ES-I3 (cell line): ENCODE results near the gene NDUFAF2.

ENCODE experiments used
- H3K36me3 ChIP-seq: 2 replicates; pipeline ENCODE4 v1.6.1; 2013; ENCODE audit warnings: mild to moderate bottlenecking, low read length, control low read depth, moderate library complexity; ENCODE audit not compliant: insufficient read depth
- H3K4me1 ChIP-seq: 2 replicates; pipeline ENCODE4 v1.6.1; 2013; ENCODE audit warnings: mild to moderate bottlenecking, control low read depth, low read length; ENCODE audit not compliant: insufficient read depth
- H3K9ac ChIP-seq: 2 replicates; pipeline ENCODE4 v1.6.1; 2013; ENCODE audit warnings: low read depth, mild to moderate bottlenecking, low read length, moderate library complexity
- H3K9me3 ChIP-seq: 2 replicates; pipeline ENCODE4 v1.6.1; 2013; ENCODE audit warnings: mild to moderate bottlenecking, low read length, moderate library complexity; ENCODE audit not compliant: control insufficient read depth, insufficient read depth

The NDUFAF2 gene

DNA sequence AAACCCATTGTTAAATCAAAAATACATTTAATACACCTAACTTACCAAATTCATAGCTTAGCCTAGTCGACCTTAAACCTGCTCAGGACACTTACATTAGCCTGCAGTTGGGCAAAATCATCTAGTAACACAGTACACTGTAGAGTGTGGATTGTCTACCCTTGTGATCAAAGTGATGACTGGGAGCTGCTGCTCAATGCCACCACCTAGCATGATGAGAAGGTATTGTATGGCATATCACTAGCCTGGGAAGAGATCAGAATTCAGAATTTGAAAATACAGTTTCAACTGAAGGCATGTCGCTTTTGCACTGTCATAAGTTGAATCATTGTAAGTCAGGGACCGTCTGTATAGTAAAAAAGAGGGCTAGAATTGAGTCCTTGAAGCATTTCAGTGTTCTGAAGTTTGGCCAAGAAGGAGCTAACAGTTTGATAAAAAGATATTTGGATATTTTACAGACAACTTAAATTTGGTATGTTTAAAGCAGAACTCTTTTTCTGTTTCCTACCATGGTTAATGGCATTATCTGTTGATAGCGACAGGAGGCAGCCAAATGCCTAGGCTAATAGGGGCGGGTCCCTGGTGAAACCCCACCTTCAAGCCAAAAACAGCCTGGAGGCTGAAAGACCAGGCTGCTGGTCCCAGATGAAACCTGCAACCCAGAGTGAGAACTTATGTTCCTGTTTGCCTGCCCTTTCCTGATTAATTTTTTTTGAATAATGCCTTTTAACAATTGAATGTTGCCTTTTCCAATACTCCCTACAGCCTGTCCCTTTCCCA is 194.3 kb downstream of the NDUFAF2 start:
- Histone ChIP-seq H3K4me1 (no peaks in the 10 kb centered on the region; the same call in 1 of the 2 replicates), H3K9me3 (no peaks in the 10 kb centered on the region), H3K9ac (no peak overlapping the region), H3K36me3 (no peaks in the 10 kb centered on the region)

DNA sequence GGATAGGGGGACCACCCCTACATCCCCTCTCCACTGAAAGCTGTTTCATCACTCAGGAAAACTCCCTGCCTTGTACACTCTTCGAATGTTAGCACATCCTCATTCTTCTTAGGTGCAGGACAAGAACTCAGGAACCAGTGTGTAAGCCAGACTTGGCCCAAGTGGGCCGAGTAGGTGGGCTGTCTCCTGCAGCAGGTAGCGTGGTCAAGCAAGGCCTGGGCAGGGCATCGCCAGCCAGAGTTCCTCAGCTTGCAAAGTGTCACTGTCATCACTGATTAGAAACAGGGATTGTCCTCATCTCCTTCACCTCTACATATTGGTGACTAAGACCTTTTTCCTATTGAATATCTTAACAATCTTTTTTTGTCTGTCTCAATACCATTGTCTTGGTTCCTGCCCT is 194.9 kb downstream of the NDUFAF2 start:
- Histone ChIP-seq H3K9ac (no peak overlapping the region), H3K4me1 (no peaks in the 10 kb centered on the region; the same call in 1 of the 2 replicates), H3K9me3 (no peaks in the 10 kb centered on the region), H3K36me3 (no peaks in the 10 kb centered on the region)

DNA sequence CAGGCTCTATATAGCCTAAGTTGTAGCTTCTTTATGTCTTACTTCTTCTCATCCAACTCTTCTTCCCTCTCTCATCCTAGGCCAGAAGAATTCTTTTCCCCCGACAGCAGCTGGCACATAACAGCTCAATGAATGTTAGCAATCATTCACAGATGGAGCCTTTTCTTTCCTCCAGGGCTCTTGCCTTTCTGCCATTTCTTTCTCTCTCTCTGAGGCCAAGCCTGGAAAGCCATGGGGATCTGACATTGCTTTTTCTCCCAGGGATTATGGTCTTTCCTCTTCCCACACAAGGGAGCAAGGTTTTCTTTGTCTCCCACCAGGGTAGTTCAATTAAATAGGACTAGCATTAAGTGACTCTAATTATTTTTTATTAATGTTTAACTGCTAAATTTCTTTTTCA is 196.8 kb downstream of the NDUFAF2 start:
- no peak overlapping the region for H3K9ac ChIP-seq
- no peaks in the 10 kb centered on the region; the same call in 1 of the 2 replicates for H3K4me1 ChIP-seq
- H3K9me3 ChIP-seq, result no peaks in the 10 kb centered on the region
- H3K36me3 ChIP-seq, result no peaks in the 10 kb centered on the region

DNA sequence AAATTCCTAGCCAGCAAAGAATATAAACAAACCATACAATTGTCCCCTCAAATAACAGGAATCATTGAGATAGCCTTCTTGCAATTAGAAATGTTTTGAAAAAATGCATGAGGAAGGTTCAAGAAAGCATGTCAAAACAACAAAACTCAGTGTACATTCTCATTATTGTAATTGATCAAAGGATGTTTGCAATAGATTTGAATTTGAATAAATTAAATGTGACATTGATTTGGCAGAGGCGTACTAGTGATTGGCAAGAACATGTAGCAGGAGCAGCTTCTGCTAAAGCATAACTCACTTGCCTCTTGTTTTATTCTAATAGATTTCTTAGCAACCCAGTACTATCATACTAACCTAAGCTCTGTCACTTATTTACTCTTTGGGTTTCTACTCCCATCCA is 197.4 kb downstream of the NDUFAF2 start:
- Histone ChIP-seq H3K9me3 (no peaks in the 10 kb centered on the region), H3K9ac (no peak overlapping the region), H3K4me1 (no peaks in the 10 kb centered on the region; the same call in 1 of the 2 replicates), H3K36me3 (no peaks in the 10 kb centered on the region)

DNA sequence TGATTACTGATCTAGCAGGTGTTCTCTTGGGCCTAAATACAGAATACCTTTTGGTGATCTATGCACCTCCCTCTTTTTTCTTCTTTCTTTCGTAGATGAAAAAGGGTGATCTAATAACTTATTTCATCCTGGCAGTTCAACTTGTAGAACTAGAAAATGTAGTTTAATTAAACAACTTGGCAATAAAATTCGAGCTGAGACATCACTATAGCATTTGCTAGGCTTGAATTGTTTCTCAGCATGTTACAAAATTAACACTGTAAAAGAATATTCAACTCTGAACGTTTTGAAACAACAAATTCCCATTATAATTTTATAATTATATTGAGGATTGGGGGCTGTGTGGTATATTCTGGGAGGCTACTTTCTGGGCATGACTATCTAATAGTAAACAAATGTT is 197.8 kb downstream of the NDUFAF2 start:
- Histone ChIP-seq H3K9ac (no peak overlapping the region), H3K9me3 (no peaks in the 10 kb centered on the region), H3K4me1 (no peaks in the 10 kb centered on the region; the same call in 1 of the 2 replicates), H3K36me3 (no peaks in the 10 kb centered on the region)

DNA sequence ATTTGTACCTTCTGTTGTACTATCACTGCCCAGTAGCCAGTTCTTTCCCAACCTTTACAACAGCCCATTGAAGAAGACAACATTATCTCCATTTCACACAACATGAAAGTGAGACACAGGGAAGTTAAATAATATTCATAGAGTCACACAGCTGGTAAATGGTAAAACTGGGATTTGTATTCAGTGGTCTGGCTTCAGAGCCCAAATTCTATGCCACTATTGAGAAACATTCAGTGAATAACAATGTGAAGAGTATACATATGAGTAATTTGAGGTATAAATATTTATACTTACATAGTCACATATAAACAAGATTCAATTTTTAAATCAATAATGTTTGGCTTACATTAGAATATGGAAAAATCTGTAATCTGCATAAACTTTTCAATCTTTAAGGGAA is 203.5 kb downstream of the NDUFAF2 start:
- Histone ChIP-seq H3K9ac (no peak overlapping the region), H3K9me3 (no peaks in the 10 kb centered on the region), H3K36me3 (no peaks in the 10 kb centered on the region), H3K4me1 (no peaks in the 10 kb centered on the region)

DNA sequence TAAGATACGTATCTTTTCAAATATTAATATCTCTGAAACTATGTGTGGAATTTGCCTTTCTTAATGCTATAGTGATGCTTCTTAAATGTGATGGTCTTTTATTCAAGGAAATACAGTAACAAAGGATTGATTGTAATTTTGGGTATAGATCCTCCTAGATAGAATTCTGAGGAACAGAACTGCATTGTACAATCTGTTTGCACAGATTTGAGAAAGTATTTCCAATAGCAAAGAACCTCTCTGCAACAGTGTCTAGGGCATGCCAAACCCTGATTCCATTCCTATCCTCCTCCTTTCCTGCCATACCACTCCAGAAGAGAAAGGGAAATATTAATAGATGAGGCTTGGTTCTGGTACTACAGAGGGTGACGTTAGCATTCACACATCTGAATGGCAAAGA is 206.9 kb downstream of the NDUFAF2 start:
- H3K9me3 ChIP-seq, result no peaks in the 10 kb centered on the region
- H3K9ac ChIP-seq, result no peak overlapping the region
- H3K4me1 ChIP-seq, result no peaks in the 10 kb centered on the region
- no peaks in the 10 kb centered on the region for H3K36me3 ChIP-seq

DNA sequence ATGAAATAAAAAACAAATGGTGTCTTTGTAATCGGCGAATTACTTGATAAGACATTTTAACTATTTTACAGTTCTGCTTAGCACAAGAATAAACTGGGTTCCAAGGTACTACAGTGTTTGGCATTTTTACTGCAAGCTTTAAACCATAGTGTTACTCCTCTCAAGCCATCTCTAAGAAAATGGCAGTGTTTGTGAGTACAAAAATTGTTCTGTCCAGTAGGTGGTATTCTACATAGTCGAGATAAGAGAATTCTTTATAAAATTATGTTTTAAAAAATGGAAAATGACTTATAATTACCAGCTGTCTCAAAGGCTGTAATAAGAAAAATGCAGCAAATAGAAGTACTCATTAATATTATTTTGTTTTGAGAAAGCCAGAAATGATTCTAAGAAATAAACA is 214.1 kb downstream of the NDUFAF2 start:
- peaks cover 8% of the 10 kb centered on the region; the same call in 1 of the 2 replicates for H3K36me3 ChIP-seq
- no peak overlapping the region for H3K9ac ChIP-seq
- no peaks in the 10 kb centered on the region for H3K4me1 ChIP-seq
- H3K9me3 ChIP-seq, result no peaks in the 10 kb centered on the region; the same call in 1 of the 2 replicates

DNA sequence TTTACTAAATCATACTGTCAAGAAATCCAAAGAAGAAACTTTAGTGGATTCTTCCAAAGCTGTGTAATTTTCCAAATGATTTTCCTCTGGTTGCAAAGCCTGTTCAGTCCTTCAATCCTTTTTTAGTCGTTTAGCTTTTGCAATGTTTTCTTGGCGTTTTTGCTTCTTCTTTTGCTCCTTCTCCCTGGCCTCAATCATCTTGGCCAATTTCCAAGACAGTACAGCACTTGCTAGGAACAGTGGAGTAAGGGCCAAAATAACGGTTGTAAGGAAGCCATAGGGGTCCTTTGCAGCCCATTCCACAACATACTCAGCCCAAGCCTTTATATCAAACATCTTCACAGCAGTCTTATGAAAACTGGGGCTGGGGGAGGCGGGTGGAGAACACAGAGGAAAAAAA is 214.8 kb downstream of the NDUFAF2 start:
- Histone ChIP-seq H3K9me3 (no peaks in the 10 kb centered on the region; the same call in 1 of the 2 replicates), H3K4me1 (no peaks in the 10 kb centered on the region), H3K36me3 (peaks cover 8% of the 10 kb centered on the region; the same call in 1 of the 2 replicates), H3K9ac (no peak overlapping the region)

DNA sequence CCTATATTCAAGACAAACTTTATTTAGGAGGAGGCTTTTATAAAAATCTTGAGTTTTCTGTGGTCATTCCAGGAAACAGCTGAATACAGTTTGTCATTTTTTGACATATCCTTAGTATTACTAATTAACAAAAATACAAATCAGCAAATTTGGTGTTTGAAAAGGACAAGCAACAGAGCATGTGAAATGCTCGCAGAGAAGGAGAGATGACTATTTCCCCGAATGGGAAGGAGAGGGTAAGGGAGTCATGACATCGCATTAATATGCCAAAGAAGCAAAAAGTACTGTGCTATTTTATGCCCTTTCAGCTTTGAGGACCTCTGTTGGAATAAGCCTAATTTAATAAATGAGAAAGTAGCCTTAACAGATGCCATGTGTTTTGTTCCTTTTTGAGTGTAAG is 215.5 kb downstream of the NDUFAF2 start:
- H3K9ac ChIP-seq, result no peak overlapping the region
- H3K9me3 ChIP-seq, result no peaks in the 10 kb centered on the region; the same call in 1 of the 2 replicates
- peaks cover 8% of the 10 kb centered on the region; the same call in 1 of the 2 replicates for H3K36me3 ChIP-seq
- no peaks in the 10 kb centered on the region for H3K4me1 ChIP-seq

DNA sequence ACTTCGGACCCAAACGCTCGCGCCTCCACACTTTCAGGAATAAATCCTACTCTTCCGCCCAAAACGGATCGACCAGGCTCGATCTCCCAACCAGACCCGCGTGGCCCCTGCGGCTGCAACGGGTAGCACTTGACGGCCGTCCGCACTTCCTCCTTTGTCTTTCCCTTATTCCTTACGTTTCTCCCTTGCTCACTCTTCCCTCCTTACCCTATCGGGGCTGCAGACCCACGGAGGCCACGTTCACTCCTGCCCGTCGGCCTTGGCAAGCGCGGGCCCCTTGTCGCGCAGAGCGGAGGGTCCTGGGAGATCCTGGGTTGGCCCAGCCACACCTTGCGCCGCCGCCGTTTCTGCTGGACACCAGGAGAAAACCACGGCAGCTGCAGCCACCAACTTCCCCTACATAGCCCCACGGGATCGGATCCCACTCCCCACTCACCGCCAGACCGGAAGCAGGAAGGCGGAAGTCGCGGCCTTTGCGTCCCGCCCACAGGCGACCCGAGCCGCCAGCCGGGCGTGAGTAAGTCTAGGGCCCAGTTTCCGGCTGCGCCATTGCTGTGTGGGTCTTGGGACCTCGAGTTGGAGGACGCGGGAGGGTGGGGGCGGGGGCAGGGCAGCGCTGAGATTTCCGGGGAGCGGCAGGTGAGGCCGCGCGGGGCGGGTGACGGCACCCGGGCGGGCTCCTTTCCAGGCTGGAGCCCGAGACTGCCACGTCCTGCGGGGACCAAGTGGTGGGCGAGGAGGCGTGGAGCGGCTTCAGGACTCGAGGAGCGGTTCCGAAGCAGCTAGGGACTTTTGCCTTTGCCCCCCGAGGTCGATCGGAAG is 217.2 kb downstream of the NDUFAF2 start, which contains the start of gene SMIM15:
TSS of gene SMIM15 (minus strand) at position 459 of the 822 bp plus-strand sequence. CDS start 2,297 bp downstream, outside the sequence.
- H3K4me1 ChIP-seq, result no peaks in the 10 kb centered on the region

DNA sequence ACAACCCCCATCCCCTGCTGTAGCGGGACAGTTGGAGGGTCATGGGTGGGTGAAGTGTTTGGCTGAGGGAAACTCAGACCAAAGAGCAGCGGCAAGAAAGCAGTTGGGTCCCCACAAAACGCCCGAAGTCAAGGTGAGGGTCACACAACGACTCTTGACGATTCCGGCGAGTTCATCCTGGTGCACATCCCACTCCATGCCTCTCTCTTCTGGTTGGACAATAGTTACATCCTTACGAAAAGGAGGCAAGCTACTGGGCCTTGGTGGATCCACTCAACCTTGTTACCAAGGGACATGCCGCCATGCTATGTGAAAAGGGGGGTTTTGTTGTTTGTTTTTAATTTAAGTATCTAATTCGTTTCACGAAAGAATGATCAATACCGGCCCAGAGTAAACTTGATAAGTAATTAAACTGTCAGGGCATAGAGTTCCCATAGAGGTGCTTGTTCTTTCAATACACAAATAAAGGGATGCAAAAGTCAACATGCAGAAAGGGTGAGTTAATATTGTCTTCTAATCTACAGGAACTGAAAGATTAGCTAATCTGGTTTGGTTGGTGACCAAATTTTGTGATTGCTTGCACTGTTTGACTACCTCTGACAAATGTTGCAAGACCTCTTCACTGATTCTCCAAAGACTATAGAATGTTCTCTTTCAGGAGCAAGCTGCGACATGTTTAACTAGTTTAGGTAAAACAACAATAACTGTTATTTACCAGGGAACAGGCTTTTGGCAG is 218.0 kb downstream of the NDUFAF2 start:
- Histone ChIP-seq H3K9ac (peak overlapping the region; percentile 95), H3K36me3 (peaks cover 8% of the 10 kb centered on the region; the same call in 1 of the 2 replicates), H3K9me3 (no peaks in the 10 kb centered on the region; the same call in 1 of the 2 replicates), H3K4me1 (no peaks in the 10 kb centered on the region)

More for the DNA sequence above, 217.2 kb downstream of the NDUFAF2 start, which contains the start of gene SMIM15:
- H3K9ac ChIP-seq, result peak within 1 kb of the TSS; percentile 95
- no peaks in the 10 kb centered on the region; the same call in 1 of the 2 replicates for H3K9me3 ChIP-seq
- H3K36me3 ChIP-seq, result peaks cover 8% of the 10 kb centered on the region; the same call in 1 of the 2 replicates

DNA sequence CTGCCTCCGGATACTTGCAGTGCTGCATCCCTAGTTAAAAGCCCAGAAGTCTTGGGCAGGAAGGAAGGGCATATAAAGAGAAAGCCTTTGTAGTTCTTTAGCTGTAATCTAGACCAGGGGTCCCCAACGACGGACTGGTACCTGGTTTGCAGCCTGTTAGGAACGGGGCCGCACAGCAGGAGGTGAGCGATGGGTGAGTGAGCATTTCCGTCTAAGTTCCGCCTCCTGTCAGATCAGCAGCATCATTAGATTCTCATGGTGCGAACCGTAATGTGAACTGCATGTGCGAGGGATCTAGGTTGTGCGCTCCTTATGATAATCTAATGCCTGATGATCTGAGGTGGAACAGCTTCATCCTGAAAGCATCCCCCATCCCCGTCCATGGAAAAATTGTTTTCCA is 218.9 kb downstream of the NDUFAF2 start:
- Histone ChIP-seq H3K9me3 (no peaks in the 10 kb centered on the region; the same call in 1 of the 2 replicates), H3K9ac (peak overlapping the region; percentile 95; the same call in 1 of the 2 replicates), H3K4me1 (no peaks in the 10 kb centered on the region), H3K36me3 (peaks cover 8% of the 10 kb centered on the region; the same call in 1 of the 2 replicates)

DNA sequence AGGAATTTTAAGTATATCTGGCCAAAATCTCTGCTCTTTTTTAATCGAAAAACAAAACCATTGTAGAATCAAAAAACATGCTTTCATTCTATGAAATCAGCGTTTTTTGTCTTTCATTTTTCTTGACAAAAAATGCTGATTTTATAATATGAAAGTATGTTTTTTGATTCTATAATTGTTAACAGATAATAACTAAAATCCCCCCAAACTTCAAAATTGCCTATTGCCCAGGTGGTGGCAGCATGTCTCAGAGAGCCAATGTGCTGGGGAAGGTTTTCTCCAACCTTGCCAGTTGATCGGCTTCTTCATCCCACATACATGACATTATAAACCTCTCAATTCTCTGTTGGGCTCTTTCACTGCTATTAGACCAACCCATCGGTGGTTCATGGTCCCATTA is 222.4 kb downstream of the NDUFAF2 start:
- H3K9me3 ChIP-seq, result no peaks in the 10 kb centered on the region; the same call in 1 of the 2 replicates
- no peak overlapping the region for H3K9ac ChIP-seq
- no peaks in the 10 kb centered on the region for H3K4me1 ChIP-seq
- H3K36me3 ChIP-seq, result no peaks in the 10 kb centered on the region
